ENCODE measurements around the gene CYP24A1.

Gene CYP24A1

DNA sequence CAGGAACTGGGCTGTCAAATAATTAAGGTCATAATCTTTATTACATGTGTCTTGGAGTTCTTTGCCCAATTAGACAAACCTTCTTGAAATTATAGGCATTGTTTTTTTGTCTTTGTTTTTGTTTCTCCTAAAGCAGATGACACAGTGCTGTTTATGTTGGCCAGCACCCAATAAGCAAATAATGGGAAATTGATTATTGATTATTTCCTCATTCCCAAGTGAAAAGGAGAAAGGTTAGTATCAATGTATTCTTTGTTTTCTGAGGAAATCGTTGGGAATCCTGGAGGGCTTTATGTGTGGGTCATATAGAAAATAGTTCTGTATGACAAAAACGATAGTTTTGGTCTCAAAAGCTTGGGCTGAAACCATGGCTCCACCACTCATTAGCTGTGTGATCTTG lies 4.5 kb upstream of the CYP24A1 start:
- in situ Hi-C loops (cut with HindIII; ENCODE audit: low pct_ligation_motif_present, low sequenced_read_pairs) = no loop called here
- peaks cover 19% of the 10 kb centered on the region for H3K27me3 ChIP-seq (replicated peaks)

DNA sequence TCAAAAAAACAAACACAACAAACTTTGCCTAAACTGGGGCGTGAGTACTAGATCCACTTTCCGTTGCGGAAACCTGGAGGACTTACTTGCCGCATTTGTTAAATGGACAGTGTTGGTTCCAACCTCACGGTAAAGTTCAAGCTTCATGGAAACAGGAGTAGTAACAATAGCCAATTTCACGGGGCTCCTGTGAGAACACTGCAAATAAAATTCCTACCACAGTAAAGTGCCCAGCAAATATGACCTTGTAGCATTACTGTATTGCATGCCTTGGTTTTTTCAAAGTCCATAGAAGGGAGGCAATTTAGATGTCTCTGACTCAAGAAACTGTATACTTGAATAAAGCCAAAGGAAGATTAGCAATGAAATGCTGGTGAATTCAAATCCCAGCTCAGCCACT lies 3.6 kb upstream of the CYP24A1 start:
- TF ChIP-seq, protein P1, sequence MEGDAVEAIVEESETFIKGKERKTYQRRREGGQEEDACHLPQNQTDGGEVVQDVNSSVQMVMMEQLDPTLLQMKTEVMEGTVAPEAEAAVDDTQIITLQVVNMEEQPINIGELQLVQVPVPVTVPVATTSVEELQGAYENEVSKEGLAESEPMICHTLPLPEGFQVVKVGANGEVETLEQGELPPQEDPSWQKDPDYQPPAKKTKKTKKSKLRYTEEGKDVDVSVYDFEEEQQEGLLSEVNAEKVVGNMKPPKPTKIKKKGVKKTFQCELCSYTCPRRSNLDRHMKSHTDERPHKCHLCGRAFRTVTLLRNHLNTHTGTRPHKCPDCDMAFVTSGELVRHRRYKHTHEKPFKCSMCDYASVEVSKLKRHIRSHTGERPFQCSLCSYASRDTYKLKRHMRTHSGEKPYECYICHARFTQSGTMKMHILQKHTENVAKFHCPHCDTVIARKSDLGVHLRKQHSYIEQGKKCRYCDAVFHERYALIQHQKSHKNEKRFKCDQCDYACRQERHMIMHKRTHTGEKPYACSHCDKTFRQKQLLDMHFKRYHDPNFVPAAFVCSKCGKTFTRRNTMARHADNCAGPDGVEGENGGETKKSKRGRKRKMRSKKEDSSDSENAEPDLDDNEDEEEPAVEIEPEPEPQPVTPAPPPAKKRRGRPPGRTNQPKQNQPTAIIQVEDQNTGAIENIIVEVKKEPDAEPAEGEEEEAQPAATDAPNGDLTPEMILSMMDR (IDR thresholded peaks at IDR 0.05; ENCODE audit: low read depth, low read length, missing control alignments) = no peak
- Histone ChIP-seq H3K36me3 (replicated peaks) (no peaks in the 10 kb centered on the region), H3K4me3 (ENCODE audit: low read depth, low read length) (no peak overlapping the region), H3K27ac (no peak overlapping the region), H3K27me3 (replicated peaks) (peaks cover 27% of the 10 kb centered on the region)
- no peak for DNase-seq
- in situ Hi-C loops (cut with HindIII; ENCODE audit: low pct_ligation_motif_present, low sequenced_read_pairs) = no loop called here

More for the DNA sequence above, 4.5 kb upstream of the CYP24A1 start:
- TF ChIP-seq, protein P1 (IDR thresholded peaks at IDR 0.05; ENCODE audit: low read depth, low read length, missing control alignments) = no peak
- no peak overlapping the region for H3K27ac ChIP-seq
- no peak overlapping the region for H3K4me3 ChIP-seq (ENCODE audit: low read depth, low read length)
- H3K36me3 ChIP-seq (replicated peaks) = no peaks in the 10 kb centered on the region
- no peak for DNase-seq

DNA sequence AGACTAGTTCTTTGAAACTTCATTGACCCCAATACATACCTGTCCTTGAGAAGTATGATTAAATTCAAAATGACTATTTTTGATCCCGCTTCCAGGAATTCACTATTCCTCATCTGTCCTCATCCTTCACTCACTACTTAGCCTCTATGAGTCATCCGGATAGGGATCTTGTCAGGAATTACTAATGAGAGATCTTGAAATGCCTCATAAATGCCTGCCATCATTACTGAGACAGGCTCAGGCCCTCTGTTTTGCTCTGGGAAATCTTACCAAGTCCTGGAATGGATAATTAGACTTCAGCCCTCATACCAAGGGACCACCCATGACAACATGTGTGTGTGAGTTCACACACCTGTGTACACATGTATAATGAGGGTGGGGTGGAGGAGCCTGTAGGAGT lies 2.8 kb upstream of the CYP24A1 start:
- TF ChIP-seq, protein P1 (IDR thresholded peaks at IDR 0.05; ENCODE audit: low read depth, low read length, missing control alignments) = no peak
- H3K4me3 ChIP-seq (ENCODE audit: low read depth, low read length) = no peak overlapping the region
- no peaks in the 10 kb centered on the region for H3K36me3 ChIP-seq (replicated peaks)
- H3K27ac ChIP-seq = no peak overlapping the region
- DNase-seq = no peak
- peaks cover 34% of the 10 kb centered on the region for H3K27me3 ChIP-seq (replicated peaks)
- in situ Hi-C loops (cut with HindIII; ENCODE audit: low pct_ligation_motif_present, low sequenced_read_pairs) = no loop called here

DNA sequence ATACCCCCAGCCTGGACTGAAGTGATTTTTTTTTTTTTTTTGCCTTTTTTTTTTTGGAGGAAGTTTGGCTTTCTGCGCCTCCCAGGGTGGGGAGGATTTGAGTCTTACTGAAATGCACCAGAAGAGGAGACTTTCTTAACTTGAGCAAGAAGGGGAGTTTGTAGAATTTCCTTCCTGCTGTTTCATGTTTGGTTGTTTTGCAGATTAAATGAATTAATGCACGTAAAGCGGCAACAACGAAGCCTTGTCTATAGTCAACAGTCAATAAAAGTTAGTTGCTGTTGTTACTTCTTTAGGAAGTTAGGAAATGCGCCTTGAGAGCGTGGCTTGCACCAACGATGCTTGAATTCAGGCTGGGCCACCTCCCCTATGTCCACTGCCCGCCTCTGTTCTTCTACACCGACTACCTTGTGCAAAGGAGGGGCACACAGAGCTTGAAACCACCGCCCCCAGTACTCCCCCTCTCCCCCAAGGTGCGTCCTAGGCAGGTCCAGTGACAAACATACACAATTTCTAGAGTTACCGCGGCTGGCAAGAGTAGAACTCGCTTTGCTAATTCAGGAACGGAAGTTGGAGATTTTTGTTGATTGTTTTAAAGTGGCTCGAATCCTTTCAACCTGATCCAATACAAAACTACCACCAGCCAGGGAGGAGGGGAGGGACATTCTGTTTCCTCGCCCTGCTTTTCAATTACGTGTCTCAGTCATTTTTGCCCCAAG lies 830 bp upstream of the CYP24A1 start:
- TF ChIP-seq, protein P1 (IDR thresholded peaks at IDR 0.05; ENCODE audit: low read depth, low read length, missing control alignments) = no peak
- in situ Hi-C loops (cut with HindIII; ENCODE audit: low pct_ligation_motif_present, low sequenced_read_pairs) = no loop called here
- Histone ChIP-seq H3K27me3 (replicated peaks) (peaks cover 45% of the 10 kb centered on the region), H3K27ac (no peak overlapping the region), H3K36me3 (replicated peaks) (no peaks in the 10 kb centered on the region), H3K4me3 (ENCODE audit: low read depth, low read length) (peak overlapping the region; percentile 9)
- DNase-seq = no peak

DNA sequence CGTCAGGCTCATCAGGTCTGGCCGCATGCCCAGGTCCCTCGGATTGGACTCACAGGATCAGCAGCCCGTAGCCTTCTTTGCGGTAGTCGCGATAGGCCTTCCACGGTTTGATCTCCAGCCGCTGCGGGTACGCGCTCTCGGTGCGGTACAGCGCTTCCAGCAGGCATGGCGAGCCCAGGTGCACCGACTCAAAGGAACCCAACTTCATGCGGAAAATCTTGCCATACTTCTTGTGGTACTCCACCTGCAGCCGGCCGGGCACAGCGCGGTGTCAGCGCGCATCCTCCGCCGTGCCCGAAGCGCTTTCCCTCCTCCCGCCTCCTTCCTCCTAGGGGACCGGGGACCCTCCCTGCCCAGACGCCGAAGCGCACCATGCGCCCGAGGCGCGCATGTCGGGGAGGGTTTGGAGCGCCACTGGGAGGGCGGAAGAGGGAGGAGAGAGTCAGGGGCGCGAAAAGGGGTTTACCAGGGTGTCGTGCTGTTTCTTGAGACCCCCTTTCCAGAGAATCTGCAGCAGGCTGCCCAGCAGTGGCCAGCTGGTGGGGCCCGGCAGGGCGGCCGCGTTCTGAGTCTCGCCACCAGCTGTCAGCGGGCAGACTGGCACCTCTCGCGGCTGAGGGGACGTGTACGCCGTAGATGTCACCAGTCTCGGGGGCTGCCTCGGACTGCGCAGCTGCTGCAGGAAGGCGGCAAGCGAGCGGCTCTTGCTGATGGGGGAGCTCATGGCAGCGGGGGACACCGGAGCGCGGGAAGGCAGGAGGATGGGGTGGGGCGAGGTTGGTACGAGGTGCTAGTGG lies 732 bp downstream of the CYP24A1 start:
- TF ChIP-seq, protein P1 (IDR thresholded peaks at IDR 0.05; ENCODE audit: low read depth, low read length, missing control alignments) = no peak
- Histone ChIP-seq H3K27ac (no peak overlapping the region), H3K4me3 (ENCODE audit: low read depth, low read length) (no peak overlapping the region)

More for the DNA sequence above, 732 bp downstream of the CYP24A1 start:
- in situ Hi-C loops (cut with HindIII; ENCODE audit: low pct_ligation_motif_present, low sequenced_read_pairs) = no loop called here
- peaks cover 45% of the 10 kb centered on the region for H3K27me3 ChIP-seq (replicated peaks)
- DNase-seq = no peak
- H3K36me3 ChIP-seq (replicated peaks) = no peaks in the 10 kb centered on the region

Measured in brain microvascular endothelial cell (primary cell).